Measurements from ENCODE around the gene GALK1.

GALK1 gene

GRCh38 chr17:75748706-75749105 lies 16.3 kb downstream of the GALK1 start:
- no peak for DNase-seq

DNA sequence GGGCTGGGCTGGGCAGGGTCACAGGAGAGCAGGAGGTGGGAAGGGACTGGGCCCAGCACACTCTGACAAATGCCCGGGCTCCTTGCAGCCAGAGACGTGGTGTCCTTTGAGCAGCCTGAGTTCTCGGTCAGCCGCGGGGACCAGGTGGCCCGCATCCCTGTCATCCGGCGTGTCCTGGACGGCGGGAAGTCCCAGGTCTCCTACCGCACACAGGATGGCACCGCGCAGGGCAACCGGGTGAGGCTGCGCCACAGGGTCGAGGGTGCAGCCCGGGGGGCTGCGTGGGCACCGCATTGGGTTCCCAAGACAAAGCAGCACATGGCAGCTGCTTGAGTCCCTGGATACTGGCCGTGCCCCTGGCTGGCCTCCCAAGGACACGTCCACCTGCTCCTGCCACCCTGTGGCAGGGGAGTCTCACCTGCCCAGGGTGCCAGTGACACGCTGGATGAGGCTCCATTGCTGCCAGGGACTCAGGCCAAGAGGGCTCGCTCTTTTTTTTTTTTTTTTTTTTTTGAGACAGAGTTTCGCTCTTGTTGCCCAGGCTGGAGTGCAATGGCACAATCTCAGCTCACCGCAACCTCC lies 21.3 kb downstream of the GALK1 start:
- no peak for DNase-seq

DNA sequence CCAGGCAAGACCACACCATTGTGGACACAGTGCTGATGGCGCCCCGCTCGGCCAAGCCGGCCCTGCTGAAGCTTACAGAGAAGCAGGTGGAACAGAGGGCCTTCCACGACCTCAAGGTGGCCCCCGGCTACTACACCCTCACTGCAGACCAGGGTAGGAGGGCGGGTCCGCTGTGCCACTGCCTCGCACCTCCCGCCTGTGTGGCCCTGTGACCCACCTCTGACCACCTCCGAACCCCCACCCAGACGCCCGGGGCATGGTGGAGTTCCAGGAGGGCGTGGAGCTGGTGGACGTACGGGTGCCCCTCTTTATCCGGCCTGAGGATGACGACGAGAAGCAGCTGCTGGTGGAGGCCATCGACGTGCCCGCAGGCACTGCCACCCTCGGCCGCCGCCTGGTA lies 22.7 kb downstream of the GALK1 start:
- DNase-seq, result no peak

DNA sequence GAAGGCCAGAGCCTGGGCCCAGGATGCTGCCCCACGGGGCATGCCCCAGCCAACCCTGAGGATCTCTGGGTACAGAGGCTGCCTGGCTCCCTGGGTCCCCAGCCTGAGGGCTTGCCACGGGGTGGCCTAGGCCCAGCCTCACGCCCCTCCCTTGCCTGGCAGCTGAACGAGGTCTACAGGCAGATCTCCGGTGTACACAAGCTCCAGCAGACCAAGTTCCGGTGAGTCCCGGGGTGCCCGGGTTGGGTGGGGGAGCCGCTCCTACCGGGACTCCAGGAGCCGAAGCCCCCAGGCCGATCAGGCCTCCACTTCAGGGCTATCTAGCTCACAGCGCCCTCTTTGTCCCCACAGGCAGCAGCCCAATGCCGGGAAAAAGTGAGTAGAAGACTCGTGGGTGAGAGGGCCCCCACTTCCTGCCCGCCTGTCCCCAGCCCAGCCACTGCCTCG lies 24.3 kb downstream of the GALK1 start:
- DNase-seq, result no peak

DNA sequence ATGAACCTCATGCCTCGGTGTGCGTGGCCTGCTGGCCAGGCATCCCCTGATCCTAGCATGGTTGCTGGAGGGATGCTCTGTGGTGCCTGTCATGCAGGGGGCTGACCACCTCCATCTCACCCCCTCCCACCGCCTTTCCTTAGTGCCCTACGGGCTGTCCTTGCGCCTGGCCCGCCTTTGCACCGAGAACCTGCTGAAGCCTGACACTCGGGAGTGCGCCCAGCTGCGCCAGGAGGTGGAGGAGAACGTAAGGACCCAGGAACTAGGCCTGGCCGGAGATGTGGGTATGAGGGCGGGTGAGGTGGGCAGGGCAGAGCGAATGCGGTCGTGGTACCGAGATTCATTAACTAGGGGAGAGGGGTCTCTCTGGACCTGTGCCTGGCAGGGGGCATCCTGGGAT lies 24.8 kb downstream of the GALK1 start:
- no peak for DNase-seq

DNA sequence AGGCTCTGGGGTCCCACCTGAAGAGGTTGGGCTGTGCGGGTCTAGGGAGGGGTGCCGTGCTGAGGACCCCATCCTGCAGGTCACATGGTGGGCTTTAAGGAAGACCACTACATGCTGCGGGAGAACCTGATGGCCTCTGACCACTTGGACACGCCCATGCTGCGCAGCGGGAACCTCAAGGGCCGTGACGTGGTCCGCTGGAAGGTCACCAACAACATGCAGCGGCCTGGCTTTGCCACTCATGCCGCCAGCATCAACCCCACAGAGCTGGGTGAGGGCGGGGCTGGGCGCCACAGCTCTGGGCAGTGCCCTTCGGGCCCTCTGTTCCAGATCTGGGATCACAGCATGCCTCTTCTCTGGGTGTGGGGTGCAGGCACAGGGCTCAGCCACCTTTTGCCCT lies 25.2 kb downstream of the GALK1 start:
- no peak for DNase-seq

- no peak for DNase-seq
Observed at GRCh38 chr17:75739174-75739573, 25.8 kb downstream of the GALK1 start.

GRCh38 chr17:75738218-75738802 lies 26.7 kb downstream of the GALK1 start:
- no peak for DNase-seq

DNA sequence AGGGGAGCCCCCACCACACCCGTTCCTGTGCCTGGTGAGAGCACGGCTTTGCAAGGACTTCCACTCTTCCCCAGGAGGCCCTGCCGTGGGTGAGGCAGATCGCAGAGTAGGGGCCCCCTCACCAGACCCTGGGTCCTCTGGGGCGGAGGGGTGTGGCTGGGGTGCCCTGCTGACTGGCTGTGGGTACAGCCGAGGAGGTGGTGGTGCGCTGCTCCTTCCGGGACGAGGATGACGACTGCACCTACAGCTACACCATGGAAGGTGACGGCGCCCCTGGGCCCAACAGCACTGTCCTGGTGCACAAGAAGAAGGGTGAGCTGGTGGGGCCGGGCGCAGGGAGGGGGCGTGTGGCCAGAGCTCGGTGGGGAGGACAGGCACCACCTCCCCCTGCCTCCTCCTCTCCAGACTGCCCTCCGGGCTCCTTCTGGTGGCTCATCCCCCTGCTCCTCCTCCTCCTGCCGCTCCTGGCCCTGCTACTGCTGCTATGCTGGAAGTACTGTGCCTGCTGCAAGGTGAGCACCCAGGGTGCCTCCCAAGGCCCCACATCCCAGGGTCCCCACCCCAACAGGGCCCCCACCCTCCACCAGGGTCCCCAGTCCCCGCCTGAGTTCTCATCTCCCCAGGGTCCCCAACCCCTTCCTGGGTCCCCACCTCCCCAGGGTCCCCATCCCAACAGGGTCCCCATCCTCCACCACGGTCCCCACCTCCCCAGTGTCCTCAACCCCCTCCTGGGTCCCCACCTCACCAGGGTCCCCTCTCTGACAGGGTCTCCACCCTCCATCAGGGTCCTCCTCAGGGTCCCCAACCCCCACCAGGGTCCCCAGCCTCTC lies 27.6 kb downstream of the GALK1 start:
- DNase-seq, result no peak

- no peak for DNase-seq
Observed at GRCh38 chr17:75736173-75736835, 28.7 kb downstream of the GALK1 start.

GRCh38 chr17:75734674-75735294 lies 30.2 kb downstream of the GALK1 start:
- no peak for DNase-seq

DNA sequence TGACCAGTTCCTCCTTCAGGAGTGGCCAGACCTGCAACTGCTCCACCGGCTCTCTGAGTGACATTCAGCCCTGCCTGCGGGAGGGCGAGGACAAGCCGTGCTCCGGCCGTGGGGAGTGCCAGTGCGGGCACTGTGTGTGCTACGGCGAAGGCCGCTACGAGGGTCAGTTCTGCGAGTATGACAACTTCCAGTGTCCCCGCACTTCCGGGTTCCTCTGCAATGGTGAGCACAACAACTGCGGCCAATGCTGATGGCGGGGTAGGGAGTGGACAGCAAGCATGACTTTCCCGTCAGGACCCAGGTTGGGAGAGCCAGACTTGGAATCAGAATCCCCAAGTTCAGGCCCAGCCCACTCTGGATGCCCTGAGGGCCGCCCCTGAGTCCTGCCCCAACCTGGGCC lies 31.5 kb downstream of the GALK1 start:
- no peak for DNase-seq

- DNase-seq, result no peak
Observed at GRCh38 chr17:75731716-75732498, 33.1 kb downstream of the GALK1 start.

DNA sequence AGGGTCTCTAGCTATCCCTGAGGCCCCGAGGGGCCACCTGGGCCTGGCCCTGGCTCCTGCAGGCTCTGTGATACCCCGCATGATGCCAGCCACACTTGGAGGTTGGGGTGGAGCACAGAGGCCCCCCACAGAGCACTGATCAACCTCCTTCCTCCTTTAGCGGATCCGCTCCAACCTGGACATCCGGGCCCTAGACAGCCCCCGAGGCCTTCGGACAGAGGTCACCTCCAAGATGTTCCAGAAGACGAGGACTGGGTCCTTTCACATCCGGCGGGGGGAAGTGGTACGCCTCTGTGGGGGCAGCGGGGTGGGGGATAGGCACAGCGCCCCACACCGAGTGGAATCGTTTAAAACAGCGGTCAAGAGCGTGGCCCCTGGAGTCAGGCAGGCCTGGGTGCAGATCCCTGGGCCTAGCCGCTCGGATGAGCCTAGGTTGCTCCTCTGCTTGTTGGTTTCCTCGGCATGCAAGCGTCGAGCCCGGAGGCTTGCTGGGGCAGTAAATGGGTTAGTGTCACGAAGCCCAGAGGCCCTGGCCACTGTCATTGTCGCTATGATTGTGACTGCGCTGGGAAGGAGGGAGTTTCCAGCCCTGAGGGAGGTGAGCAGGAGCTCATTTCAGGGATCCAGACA lies 33.8 kb downstream of the GALK1 start:
- DNase-seq, result no peak

GRCh38 chr17:75730065-75730464 lies 34.9 kb downstream of the GALK1 start:
- no peak for DNase-seq

DNA sequence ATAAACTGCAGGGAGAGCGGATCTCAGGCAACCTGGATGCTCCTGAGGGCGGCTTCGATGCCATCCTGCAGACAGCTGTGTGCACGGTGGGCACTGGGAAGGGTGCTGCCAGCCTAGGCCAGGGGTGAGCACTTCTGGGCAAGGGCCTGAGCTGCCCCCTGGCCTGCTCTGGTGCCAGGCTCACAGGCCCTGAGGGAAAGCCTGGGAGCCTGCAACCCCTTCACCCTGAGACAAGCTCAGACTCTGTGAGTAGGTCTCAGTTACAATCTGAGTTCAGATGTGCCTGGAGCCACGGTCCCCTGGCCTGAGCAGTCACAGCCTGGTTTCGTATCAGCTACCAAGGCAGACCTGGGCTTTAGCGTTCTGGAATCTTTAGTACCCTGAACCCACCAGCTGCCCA lies 35.6 kb downstream of the GALK1 start:
- DNase-seq, result no peak

- no peak for DNase-seq
Observed at GRCh38 chr17:75727391-75727790, 37.6 kb downstream of the GALK1 start.

- no peak for DNase-seq
Observed at GRCh38 chr17:75725504-75725903, 39.5 kb downstream of the GALK1 start.

GRCh38 chr17:75724016-75725003 lies 40.7 kb downstream of the GALK1 start:
- DNase-seq, result no peak

DNA sequence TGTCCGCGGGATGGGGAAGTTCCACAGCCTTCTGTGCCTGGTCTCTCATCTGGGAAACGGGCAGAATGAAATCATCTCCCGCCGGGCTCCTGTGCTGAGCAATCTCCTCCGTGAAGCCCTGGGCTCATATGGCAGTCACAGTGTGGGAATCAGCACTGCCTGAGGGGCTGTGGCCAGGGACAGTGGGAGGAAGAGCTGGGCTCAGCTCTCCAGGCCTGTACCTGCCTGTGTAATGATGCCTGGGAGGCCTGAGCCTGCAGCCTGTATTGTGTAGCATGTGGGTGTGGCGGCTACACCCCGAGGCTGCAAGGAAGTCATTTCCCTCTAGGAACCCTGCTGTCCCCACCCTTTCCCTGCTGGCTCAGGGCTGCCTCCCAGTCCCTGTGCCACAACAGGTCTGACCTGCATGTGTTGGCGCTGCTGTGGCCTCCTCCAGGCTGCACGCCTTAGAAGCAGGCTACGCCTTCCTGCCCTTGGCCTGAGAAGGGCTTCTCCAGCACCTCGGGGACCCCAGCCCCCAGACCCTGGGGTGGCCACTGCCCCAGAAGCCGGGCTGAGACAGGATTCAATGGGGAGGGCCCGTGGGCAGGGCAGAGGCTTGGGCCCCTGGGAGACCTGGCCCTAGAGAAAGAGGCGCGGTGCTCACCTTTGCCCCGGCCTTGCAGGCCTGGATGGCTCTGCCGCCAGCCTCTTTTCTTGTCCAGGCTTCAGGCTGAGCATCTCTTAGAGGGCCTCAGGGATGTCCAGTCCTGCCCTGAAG lies 41.6 kb downstream of the GALK1 start:
- no peak for DNase-seq
